Keratinocyte (primary cell): ENCODE results near the gene CCDC167. TPM values are rescaled to one million over a fixed set of nuclear protein-coding genes. Genes with fewer than 3 reads are reported as not detected.

Experiments
- DNase-seq: peaks from one replicate; pipeline ENCODE4 v3.0.0-alpha.2; 2011; ENCODE audit warnings: low read depth, missing footprints, low spot score
- FAIRE-seq: peaks from 2 replicates; lab custom pipeline; 2011; peaks lifted over from hg19 to GRCh38; lab: Jason Lieb, UNC
- H2AFZ ChIP-seq: 2 replicates; pipeline ENCODE4 v1.6.0; 2012; ENCODE audit warnings: low read length, control low read depth, inconsistent platforms; ENCODE audit not compliant: control insufficient read depth
- H3K27ac ChIP-seq: 2 replicates; pipeline ENCODE4 v1.5.1; 2011; ENCODE audit warnings: low read length; ENCODE audit not compliant: control insufficient read depth, insufficient read depth
- H3K27me3 ChIP-seq: 3 replicates; pipeline ENCODE4 v1.6.0; 2011; ENCODE audit warnings: low read length; ENCODE audit not compliant: control insufficient read depth, insufficient read depth; ENCODE audit errors: extremely low read depth
- H3K36me3 ChIP-seq, 2 experiments: 2 replicates in 1 of 2; 3 replicates in 1 of 2; pipeline ENCODE4 v1.5.1; 2011; ENCODE audit warnings: low read length in 2 of 2, mild to moderate bottlenecking in 1 of 2; ENCODE audit not compliant: control insufficient read depth in 2 of 2, insufficient read depth in 2 of 2; ENCODE audit errors: extremely low read depth in 1 of 2
- H3K4me1 ChIP-seq: 3 replicates; pipeline ENCODE4 v1.5.1; 2011; ENCODE audit warnings: low read length; ENCODE audit not compliant: control insufficient read depth, insufficient read depth; ENCODE audit errors: extremely low read depth
- H3K4me2 ChIP-seq: 3 replicates; pipeline ENCODE4 v1.6.0; 2011; ENCODE audit warnings: low read depth, low read length; ENCODE audit not compliant: control insufficient read depth, insufficient read depth; ENCODE audit errors: extremely low read depth
- H3K4me3 ChIP-seq, 3 experiments: fragments of 200-600 bp in 1 of 3; sonication (generic) in 1 of 3; 2 replicates in 2 of 3; 3 replicates in 1 of 3; pipeline ENCODE4 v1.5.1; 2011 to 2016; ENCODE audit warnings: low read length in 3 of 3, mild to moderate bottlenecking in 3 of 3, control low read depth in 2 of 3, inconsistent platforms in 1 of 3, low read depth in 1 of 3, mixed read lengths in 1 of 3, mixed run types in 1 of 3, moderate library complexity in 1 of 3; ENCODE audit not compliant: control insufficient read depth in 2 of 3, insufficient read depth in 2 of 3; ENCODE audit errors: extremely low read depth in 1 of 3
- H3K79me2 ChIP-seq: 2 replicates; pipeline ENCODE4 v1.6.0; 2012; ENCODE audit warnings: low read length; ENCODE audit not compliant: control insufficient read depth, insufficient read depth
- H3K9ac ChIP-seq: 3 replicates; pipeline ENCODE4 v1.6.0; 2011; ENCODE audit warnings: low read length; ENCODE audit not compliant: control insufficient read depth, insufficient read depth; ENCODE audit errors: extremely low read depth
- H3K9me1 ChIP-seq: 3 replicates; pipeline ENCODE4 v1.6.0; 2011; ENCODE audit warnings: low read length; ENCODE audit not compliant: control insufficient read depth, insufficient read depth; ENCODE audit errors: extremely low read depth
- H3K9me3 ChIP-seq: 2 replicates; pipeline ENCODE4 v1.5.1; 2012; ENCODE audit warnings: low read depth, low read length; ENCODE audit not compliant: control insufficient read depth
- H4K20me1 ChIP-seq: 3 replicates; pipeline ENCODE4 v1.6.0; 2011; ENCODE audit warnings: low read length; ENCODE audit not compliant: control insufficient read depth, insufficient read depth; ENCODE audit errors: extremely low read depth
- CTCF ChIP-seq, 3 experiments: IDR thresholded peaks in 1 of 3; conservative IDR thresholded peaks in 1 of 3; optimal IDR thresholded peaks in 1 of 3; 2 replicates in 2 of 3; 3 replicates in 1 of 3; pipeline versions ENCODE3 to v1.5.1; 2011; ENCODE audit warnings: low read length in 3 of 3, mild to moderate bottlenecking in 3 of 3, moderate library complexity in 2 of 3, control low read depth in 1 of 3, inconsistent platforms in 1 of 3; ENCODE audit not compliant: insufficient read depth in 2 of 3; ENCODE audit errors: extremely low read depth in 1 of 3
- EZH2 ChIP-seq: IDR thresholded peaks from one replicate; pipeline ENCODE4 v1.6.1; 2012; ENCODE audit warnings: inconsistent platforms, mild to moderate bottlenecking, low read length, moderate library complexity
- dilution Hi-C: fragments of 300-500 bp; cut with MboI; formaldehyde crosslinking; loops from one replicate; pipeline ENCODE4 v1.7.0; 2020; ENCODE audit warnings: low sequenced_read_pairs; ENCODE audit not compliant: extremely low pct_ligation_motif_present
- polyA plus RNA-seq, 5 experiments: library from polyadenylated mRNA; depleted of rRNA in 3 of 5; stranded (reverse) in 3 of 5; stranded (forward) in 1 of 5; unstranded in 1 of 5; fragments of >200 nt; gene quantifications; 1 replicate in 1 of 5; 2 replicates in 3 of 5; 3 replicates in 1 of 5; pipeline versions ENCODE4 v1.2.1 to v1.2.3, GENCODE V29; 2011 to 2012; ENCODE audit warnings: missing spikeins in 2 of 5, low read depth in 1 of 5, low replicate concordance in 1 of 5

Gene CCDC167
- polyA plus RNA-seq, 1 donor (not counting 4 experiments of a cell fraction or from before 2014, with no cell fraction given), result 39.8 TPM

GRCh38 chr6:37540390-37540789 lies 40.7 kb upstream of the CCDC167 start:
- FAIRE-seq (no peak), DNase-seq (no peak)
- no peak overlapping the region for H3K9ac ChIP-seq

GRCh38 chr6:37540029-37540352 lies 40.3 kb upstream of the CCDC167 start:
- no peak for DNase-seq

More at GRCh38 chr6:37540390-37540789, 40.7 kb upstream of the CCDC167 start:
- peaks cover 31% of the 10 kb centered on the region for H3K27me3 ChIP-seq
- H3K36me3 ChIP-seq, result no peaks in the 10 kb centered on the region
- dilution Hi-C loops, result no loop called here
- H3K79me2 ChIP-seq, result no peaks in the 10 kb centered on the region
- peaks cover 5% of the 10 kb centered on the region for H3K4me1 ChIP-seq
- no peak for TF ChIP-seq EZH2
- no peak for TF ChIP-seq CTCF (optimal IDR thresholded peaks at IDR 0.05 in 1 of 3, IDR thresholded peaks at IDR 0.05 in 1 of 3, conservative IDR thresholded peaks at IDR 0.05 in 1 of 3; ENCODE audit: extremely low read depth in 1 of 3, insufficient read depth in 2 of 3, low read length in 3 of 3)
- H3K9me3 ChIP-seq, result no peaks in the 10 kb centered on the region
- H3K27ac ChIP-seq, result no peak overlapping the region
- H4K20me1 ChIP-seq, result no peaks in the 10 kb centered on the region
- H3K9me1 ChIP-seq, result no peaks in the 10 kb centered on the region
- H3K4me2 ChIP-seq, result no peak overlapping the region
- no peak overlapping the region for H2AFZ ChIP-seq
- H3K4me3 ChIP-seq, result no peak overlapping the region

More at GRCh38 chr6:37540029-37540352, 40.3 kb upstream of the CCDC167 start:
- Histone ChIP-seq H4K20me1 (no peaks in the 10 kb centered on the region), H3K4me3 (no peak overlapping the region), H3K27me3 (peaks cover 35% of the 10 kb centered on the region), H3K9me3 (no peaks in the 10 kb centered on the region), H3K36me3 (no peaks in the 10 kb centered on the region), H2AFZ (no peak overlapping the region), H3K4me2 (no peak overlapping the region), H3K9me1 (no peaks in the 10 kb centered on the region), H3K27ac (no peak overlapping the region), H3K79me2 (no peaks in the 10 kb centered on the region), H3K4me1 (peaks cover 5% of the 10 kb centered on the region), H3K9ac (no peak overlapping the region)
- no peak for TF ChIP-seq CTCF (optimal IDR thresholded peaks at IDR 0.05 in 1 of 3, IDR thresholded peaks at IDR 0.05 in 1 of 3, conservative IDR thresholded peaks at IDR 0.05 in 1 of 3; ENCODE audit: extremely low read depth in 1 of 3, insufficient read depth in 2 of 3, low read length in 3 of 3)
- no peak for TF ChIP-seq EZH2
- peak; percentile 9 for FAIRE-seq
- dilution Hi-C loops, result no loop called here
